K562 (cell line): ENCODE measurements around the gene PAF1. TPM values are rescaled to one million over a fixed set of nuclear protein-coding genes. Genes with fewer than 3 reads are reported as not detected.

ENCODE experiments used
- CTBP1 ChIP-seq: fragments of 450-650 bp; IDR thresholded peaks from 2 replicates; pipeline ENCODE4 v1.6.1; 2016; ENCODE audit warnings: borderline replicate concordance
- EP400 ChIP-seq: fragments of 450-650 bp; IDR thresholded peaks from 2 replicates; pipeline ENCODE4 v1.6.1; 2017; ENCODE audit warnings: antibody characterized with exemption, mild to moderate bottlenecking, moderate library complexity
- HDAC2 ChIP-seq: fragments of 450-650 bp; IDR thresholded peaks from 2 replicates; pipeline ENCODE4 v1.6.1; 2016; ENCODE audit warnings: mild to moderate bottlenecking
- NCOR1 ChIP-seq: fragments of 450-650 bp; IDR thresholded peaks from 2 replicates; pipeline ENCODE4 v1.6.1; 2016; ENCODE audit warnings: mild to moderate bottlenecking, moderate library complexity
- NFXL1 ChIP-seq: fragments of 450-650 bp; formaldehyde crosslinking; IDR thresholded peaks from 2 replicates; pipeline ENCODE4 v1.4.0; 2021; ENCODE audit warnings: mild to moderate bottlenecking
- NONO ChIP-seq, 2 experiments: fragments of 200-400 bp in 1 of 2; fragments of 450-650 bp in 1 of 2; formaldehyde crosslinking in 1 of 2; IDR thresholded peaks; 2 replicates each; pipeline ENCODE4 v1.6.1; 2017; ENCODE audit warnings: low read depth in 2 of 2, mild to moderate bottlenecking in 2 of 2, moderate library complexity in 2 of 2, low read length in 1 of 2
- NR2C1 ChIP-seq, 2 experiments: fragments of 450-650 bp; IDR thresholded peaks; 2 replicates each; pipeline ENCODE4 v1.6.1; 2017; ENCODE audit warnings: mild to moderate bottlenecking in 2 of 2, antibody characterized with exemption in 1 of 2, inconsistent platforms in 1 of 2, missing compliant biosample characterization in 1 of 2, missing genetic modification characterization in 1 of 2
- NR4A1 ChIP-seq, 2 experiments: fragments of 250-450 bp in 1 of 2; fragments of 450-650 bp in 1 of 2; sonication (Bioruptor Pico) in 1 of 2; IDR thresholded peaks; 2 replicates each; pipeline versions ENCODE4 v1.4.0 to v1.6.1; 2016 to 2020; ENCODE audit warnings: mild to moderate bottlenecking in 2 of 2, missing compliant biosample characterization in 1 of 2, missing genetic modification characterization in 1 of 2, moderate library complexity in 1 of 2
- PHF8 ChIP-seq: fragments of 200-600 bp; sonication (generic); IDR thresholded peaks from 2 replicates; pipeline ENCODE4 v1.6.1; 2012; ENCODE audit warnings: mixed run types, mild to moderate bottlenecking, inconsistent platforms, low read length, moderate library complexity, borderline replicate concordance
- POLR2AphosphoS2 ChIP-seq: IDR thresholded peaks from 2 replicates; pipeline ENCODE4 v1.6.1; 2012; ENCODE audit warnings: low read length, improper control_type of control experiment
- PTBP1 ChIP-seq: fragments of 200-400 bp; formaldehyde crosslinking; IDR thresholded peaks from 2 replicates; pipeline ENCODE4 v1.6.1; 2017; ENCODE audit warnings: low read depth, low read length
- PTRF ChIP-seq: fragments of 450-650 bp; IDR thresholded peaks from 2 replicates; pipeline ENCODE4 v1.6.1; 2016; ENCODE audit warnings: mild to moderate bottlenecking, missing genetic modification characterization, missing compliant biosample characterization
- RBBP5 ChIP-seq: fragments of 200-600 bp; sonication (generic); IDR thresholded peaks from 2 replicates; pipeline ENCODE4 v1.6.1; 2012; ENCODE audit warnings: borderline replicate concordance, mild to moderate bottlenecking, low read length, control low read depth, inconsistent platforms; ENCODE audit not compliant: insufficient read depth, poor library complexity, severe bottlenecking
- SAP30 ChIP-seq: fragments of 200-600 bp; sonication (generic); IDR thresholded peaks from 2 replicates; pipeline ENCODE4 v1.6.1; 2012; ENCODE audit warnings: borderline replicate concordance, low read depth, mild to moderate bottlenecking, moderate library complexity, low read length, control low read depth, inconsistent platforms; ENCODE audit not compliant: insufficient read depth, poor library complexity, severe bottlenecking
- SMAD1 ChIP-seq: fragments of 150-350 bp; IDR thresholded peaks from 2 replicates; pipeline ENCODE4 v1.6.1; 2014; ENCODE audit warnings: low read length, low read depth; ENCODE audit not compliant: partially characterized antibody
- SREBF1 ChIP-seq: fragments of 150-350 bp; IDR thresholded peaks from 2 replicates; pipeline ENCODE4 v1.6.1; 2014; ENCODE audit warnings: antibody characterized with exemption, low read depth, low read length, borderline replicate concordance
- TOE1 ChIP-seq, 2 experiments: fragments of 450-650 bp in 1 of 2; sonication (generic) in 1 of 2; formaldehyde crosslinking in 1 of 2; IDR thresholded peaks; 2 replicates each; pipeline versions ENCODE4 v1.7.1 to v1.8.0; 2016 to 2022; ENCODE audit warnings: borderline replicate concordance in 2 of 2, mild to moderate bottlenecking in 2 of 2, antibody characterized with exemption in 1 of 2, inconsistent platforms in 1 of 2, low read depth in 1 of 2, missing genetic modification reagents in 1 of 2, moderate library complexity in 1 of 2
- ZEB2 ChIP-seq: fragments of 450-650 bp; IDR thresholded peaks from 2 replicates; pipeline ENCODE4 v1.6.1; 2016
- ZNF551 ChIP-seq: fragments of 250-450 bp; sonication (Bioruptor Pico); IDR thresholded peaks from 2 replicates; pipeline ENCODE4 v1.5.0; 2021; ENCODE audit warnings: mild to moderate bottlenecking, moderate library complexity
- polyA plus RNA-seq, 8 experiments: library from polyadenylated mRNA; depleted of rRNA in 4 of 8; stranded (reverse) in 5 of 8; unstranded in 3 of 8; fragments of >200 nt; fragmentation: Nextera tagmentation in 2 of 8; fragmentation: Illumina TruSeq in 1 of 8; extraction: Ambion mirVana in 2 of 8; extraction: Trizol in 1 of 8; gene quantifications; 2 replicates each; pipeline versions ENCODE4 v1.2.1 to v1.2.3, GENCODE V29; 2011 to 2014; ENCODE audit warnings: inconsistent platforms in 1 of 8, missing spikeins in 1 of 8
- total RNA-seq, 7 experiments: library from RNA; depleted of rRNA in 6 of 7; stranded (reverse); fragments of >200 nt in 6 of 7; fragmentation: Illumina TruSeq in 2 of 7; extraction: Trizol in 2 of 7; gene quantifications; 2 replicates each; pipeline versions ENCODE4 v1.2.1 to v1.2.3, GENCODE V29; 2011 to 2021; ENCODE audit warnings: low replicate concordance in 1 of 7
- TF ChIP-seq, protein P1 (sequence below): fragments of 250-450 bp; sonication (Bioruptor Pico); IDR thresholded peaks from 2 replicates; pipeline ENCODE4 v1.4.0; 2020; ENCODE audit warnings: mild to moderate bottlenecking, moderate library complexity
- TF ChIP-seq, protein P2 (sequence below): fragments of 250-450 bp; sonication (Bioruptor Pico); IDR thresholded peaks from 2 replicates; pipeline ENCODE4 v1.4.0; 2020; ENCODE audit warnings: mild to moderate bottlenecking

Gene PAF1
- total and polyA plus RNA-seq, 9 of the 15 experiments (the other 6 are each of a cell fraction or from before 2014, with no cell fraction given), result 1.5 to 45.0 (median 33.8) TPM

DNA sequence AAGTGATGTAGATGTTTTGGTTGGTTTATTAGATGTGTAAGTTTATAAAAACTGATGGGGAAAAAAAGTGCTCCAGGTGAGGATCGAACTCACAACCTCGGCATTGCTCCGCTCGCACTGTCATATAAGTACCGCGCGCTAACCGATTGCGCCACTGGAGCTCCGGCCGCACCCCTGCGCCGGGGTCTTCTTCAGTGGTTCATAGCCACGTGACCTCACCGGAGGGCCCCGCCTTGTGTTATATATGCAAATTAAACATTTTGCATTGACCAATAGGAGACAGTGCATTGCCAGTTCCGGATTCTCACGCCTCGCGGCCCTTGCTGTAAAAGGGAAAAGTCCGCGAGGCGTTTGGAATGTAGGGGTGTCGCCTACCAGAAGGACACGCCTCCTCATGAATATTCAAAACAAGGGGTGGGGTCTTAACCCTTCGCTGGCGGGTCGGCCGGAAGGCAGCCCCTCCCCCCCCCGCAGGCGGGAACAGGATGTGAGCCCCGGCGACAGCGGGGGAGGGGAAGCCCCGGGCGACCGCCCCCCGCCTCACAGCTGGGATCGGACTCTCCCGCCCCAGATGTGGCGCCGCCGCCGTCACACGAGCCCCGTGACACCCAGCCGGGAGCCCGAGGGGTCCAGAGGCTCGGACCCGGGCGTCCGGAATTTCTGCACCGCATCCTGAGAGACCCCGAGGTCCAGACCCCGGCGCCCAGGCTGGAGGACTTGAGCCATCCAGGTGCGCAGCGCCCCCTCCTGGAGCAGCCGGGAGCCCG, 21.4 kb upstream of the PAF1 start, which contains the start of gene PLEKHG2 (continued):
- TF ChIP-seq, protein P1, sequence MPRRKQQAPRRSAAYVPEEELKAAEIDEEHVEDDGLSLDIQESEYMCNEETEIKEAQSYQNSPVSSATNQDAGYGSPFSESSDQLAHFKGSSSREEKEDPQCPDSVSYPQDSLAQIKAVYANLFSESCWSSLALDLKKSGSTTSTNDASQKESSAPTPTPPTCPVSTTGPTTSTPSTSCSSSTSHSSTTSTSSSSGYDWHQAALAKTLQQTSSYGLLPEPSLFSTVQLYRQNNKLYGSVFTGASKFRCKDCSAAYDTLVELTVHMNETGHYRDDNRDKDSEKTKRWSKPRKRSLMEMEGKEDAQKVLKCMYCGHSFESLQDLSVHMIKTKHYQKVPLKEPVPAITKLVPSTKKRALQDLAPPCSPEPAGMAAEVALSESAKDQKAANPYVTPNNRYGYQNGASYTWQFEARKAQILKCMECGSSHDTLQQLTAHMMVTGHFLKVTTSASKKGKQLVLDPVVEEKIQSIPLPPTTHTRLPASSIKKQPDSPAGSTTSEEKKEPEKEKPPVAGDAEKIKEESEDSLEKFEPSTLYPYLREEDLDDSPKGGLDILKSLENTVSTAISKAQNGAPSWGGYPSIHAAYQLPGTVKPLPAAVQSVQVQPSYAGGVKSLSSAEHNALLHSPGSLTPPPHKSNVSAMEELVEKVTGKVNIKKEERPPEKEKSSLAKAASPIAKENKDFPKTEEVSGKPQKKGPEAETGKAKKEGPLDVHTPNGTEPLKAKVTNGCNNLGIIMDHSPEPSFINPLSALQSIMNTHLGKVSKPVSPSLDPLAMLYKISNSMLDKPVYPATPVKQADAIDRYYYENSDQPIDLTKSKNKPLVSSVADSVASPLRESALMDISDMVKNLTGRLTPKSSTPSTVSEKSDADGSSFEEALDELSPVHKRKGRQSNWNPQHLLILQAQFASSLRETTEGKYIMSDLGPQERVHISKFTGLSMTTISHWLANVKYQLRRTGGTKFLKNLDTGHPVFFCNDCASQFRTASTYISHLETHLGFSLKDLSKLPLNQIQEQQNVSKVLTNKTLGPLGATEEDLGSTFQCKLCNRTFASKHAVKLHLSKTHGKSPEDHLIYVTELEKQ (CRISPR knock-in tag), result no peak
- TF ChIP-seq CTBP1 (0 out of 2 replicates have a peak, but pooled peaks have one; percentile 50), NFXL1 (CRISPR knock-in tag) (no peak), ZEB2 (no peak), PTRF (tag) (no peak), NR2C1 (IDR thresholded peaks at IDR 0.05) (no peak), NR2C1 (tag; IDR thresholded peaks at IDR 0.05) (no peak), HDAC2 (0 out of 2 replicates have a peak, but pooled peaks have one; percentile 30), EP400 (peak; percentile 84), SMAD1 (no peak), ZNF551 (CRISPR knock-in tag) (no peak), RBBP5 (peak; percentile 40), NCOR1 (peak; percentile 69), POLR2AphosphoS2 (0 out of 2 replicates have a peak, but pooled peaks have one; percentile 32), SAP30 (peak; percentile 78), NR4A1 (CRISPR knock-in tag; IDR thresholded peaks at IDR 0.05) (0 out of 2 replicates have a peak, but pooled peaks have one; percentile 68), NR4A1 (tag; IDR thresholded peaks at IDR 0.05) (no peak), TOE1 (IDR thresholded peaks at IDR 0.05; ENCODE audit: borderline replicate concordance) (peak; percentile 95), TOE1 (CRISPR knock-in tag; IDR thresholded peaks at IDR 0.05; ENCODE audit: borderline replicate concordance, low read depth) (no peak), SREBF1 (peak; percentile 79), PTBP1 (peak; percentile 68; the same call in 1 of the 2 replicates), NONO (IDR thresholded peaks at IDR 0.05; ENCODE audit: low read depth in 2 of 2, low read length in 1 of 2) (peak in 1 of 2 experiments; percentile 81; a peak in 2 of 4 replicates), PHF8 (peak; percentile 67; the same call in 1 of the 2 replicates)
- TF ChIP-seq, protein P2, sequence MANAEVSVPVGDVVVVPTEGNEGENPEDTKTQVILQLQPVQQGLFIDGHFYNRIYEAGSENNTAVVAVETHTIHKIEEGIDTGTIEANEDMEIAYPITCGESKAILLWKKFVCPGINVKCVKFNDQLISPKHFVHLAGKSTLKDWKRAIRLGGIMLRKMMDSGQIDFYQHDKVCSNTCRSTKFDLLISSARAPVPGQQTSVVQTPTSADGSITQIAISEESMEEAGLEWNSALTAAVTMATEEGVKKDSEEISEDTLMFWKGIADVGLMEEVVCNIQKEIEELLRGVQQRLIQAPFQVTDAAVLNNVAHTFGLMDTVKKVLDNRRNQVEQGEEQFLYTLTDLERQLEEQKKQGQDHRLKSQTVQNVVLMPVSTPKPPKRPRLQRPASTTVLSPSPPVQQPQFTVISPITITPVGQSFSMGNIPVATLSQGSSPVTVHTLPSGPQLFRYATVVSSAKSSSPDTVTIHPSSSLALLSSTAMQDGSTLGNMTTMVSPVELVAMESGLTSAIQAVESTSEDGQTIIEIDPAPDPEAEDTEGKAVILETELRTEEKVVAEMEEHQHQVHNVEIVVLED (CRISPR knock-in tag), result peak; percentile 34; the same call in 1 of the 2 replicates
